HEK293 (cell line): ENCODE results near the gene KDM3B.

ENCODE experiments used
- GLI2 ChIP-seq: fragments of 450-650 bp; formaldehyde crosslinking; IDR thresholded peaks from 2 replicates; pipeline ENCODE4; 2017; ENCODE audit warnings: missing biosample characterization, missing genetic modification characterization, low read depth, borderline replicate concordance
- KLF7 ChIP-seq: fragments of 450-650 bp; formaldehyde crosslinking; IDR thresholded peaks from 2 replicates; pipeline ENCODE4 v1.5.1; 2016; ENCODE audit warnings: missing biosample characterization, missing genetic modification characterization, borderline replicate concordance
- TCF7L2 ChIP-seq: IDR thresholded peaks from 2 replicates; pipeline ENCODE4 v1.6.1; 2011; ENCODE audit warnings: low read depth, mild to moderate bottlenecking, inconsistent platforms, low read length, moderate library complexity, borderline replicate concordance
- TRIM28 ChIP-seq: IDR thresholded peaks from 2 replicates; pipeline ENCODE4 v1.6.1; 2011; ENCODE audit warnings: low read length, control low read depth, borderline replicate concordance
- ZBTB20 ChIP-seq: fragments of 450-650 bp; formaldehyde crosslinking; IDR thresholded peaks from 2 replicates; pipeline ENCODE4 v1.5.1; 2016; ENCODE audit warnings: missing biosample characterization, missing genetic modification characterization
- ZBTB48 ChIP-seq: fragments of 450-650 bp; formaldehyde crosslinking; IDR thresholded peaks from 2 replicates; pipeline ENCODE4 v1.5.1; 2016; ENCODE audit warnings: missing biosample characterization, missing genetic modification characterization
- ZBTB8A ChIP-seq: fragments of 450-650 bp; formaldehyde crosslinking; IDR thresholded peaks from 2 replicates; pipeline ENCODE4 v1.5.1; 2016; ENCODE audit warnings: missing biosample characterization, missing genetic modification characterization
- ZNF341 ChIP-seq: fragments of 450-650 bp; formaldehyde crosslinking; IDR thresholded peaks from 2 replicates; pipeline ENCODE4; 2016; ENCODE audit warnings: low read depth, missing biosample characterization, missing genetic modification characterization
- ZNF596 ChIP-seq: fragments of 450-650 bp; IDR thresholded peaks from 2 replicates; pipeline ENCODE4 v1.5.0; 2018; ENCODE audit warnings: missing biosample characterization, mild to moderate bottlenecking, missing genetic modification characterization, moderate library complexity
- ZNF600 ChIP-seq: fragments of 450-650 bp; formaldehyde crosslinking; IDR thresholded peaks from 2 replicates; pipeline ENCODE4 v1.5.1; 2016; ENCODE audit warnings: missing biosample characterization, missing genetic modification characterization
- ZNF677 ChIP-seq: fragments of 450-650 bp; IDR thresholded peaks from 2 replicates; pipeline ENCODE4 v1.5.0; 2018; ENCODE audit warnings: missing biosample characterization, mild to moderate bottlenecking, missing genetic modification characterization, moderate library complexity
- ZNF76 ChIP-seq: fragments of 450-650 bp; formaldehyde crosslinking; IDR thresholded peaks from 2 replicates; pipeline ENCODE4; 2016; ENCODE audit warnings: low read depth, missing biosample characterization, missing genetic modification characterization, borderline replicate concordance
- ZNF792 ChIP-seq: fragments of 450-650 bp; formaldehyde crosslinking; IDR thresholded peaks from 2 replicates; pipeline ENCODE4 v1.5.1; 2016; ENCODE audit warnings: missing biosample characterization, missing genetic modification characterization
- TF ChIP-seq, protein P1 (sequence below): fragments of 450-650 bp; formaldehyde crosslinking; IDR thresholded peaks from 2 replicates; pipeline ENCODE4 v1.5.1; 2016; ENCODE audit warnings: missing biosample characterization, missing genetic modification characterization
- TF ChIP-seq, protein P2 (sequence below): fragments of 450-650 bp; formaldehyde crosslinking; IDR thresholded peaks from 2 replicates; pipeline ENCODE4 v1.5.1; 2016; ENCODE audit warnings: missing biosample characterization, missing genetic modification characterization
- TF ChIP-seq, protein P3 (sequence below): fragments of 450-650 bp; formaldehyde crosslinking; IDR thresholded peaks from 2 replicates; pipeline ENCODE4 v1.5.1; 2016; ENCODE audit warnings: missing biosample characterization, missing genetic modification characterization
- TF ChIP-seq, protein P4 (sequence below): fragments of 450-650 bp; formaldehyde crosslinking; IDR thresholded peaks from 2 replicates; pipeline ENCODE4 v1.5.1; 2016; ENCODE audit warnings: missing biosample characterization, missing genetic modification characterization
- TF ChIP-seq, protein P5 (sequence below): fragments of 450-650 bp; formaldehyde crosslinking; IDR thresholded peaks from 2 replicates; pipeline ENCODE4 v1.5.1; 2016; ENCODE audit warnings: missing biosample characterization, missing genetic modification characterization, borderline replicate concordance
- TF ChIP-seq, protein P6 (sequence below): fragments of 450-650 bp; formaldehyde crosslinking; IDR thresholded peaks from 2 replicates; pipeline ENCODE4 v1.5.1; 2016; ENCODE audit warnings: missing biosample characterization, missing genetic modification characterization, borderline replicate concordance
- TF ChIP-seq, protein P7 (sequence below): fragments of 450-650 bp; formaldehyde crosslinking; IDR thresholded peaks from 2 replicates; pipeline ENCODE4; 2016; ENCODE audit warnings: missing biosample characterization, missing genetic modification characterization

KDM3B gene

DNA sequence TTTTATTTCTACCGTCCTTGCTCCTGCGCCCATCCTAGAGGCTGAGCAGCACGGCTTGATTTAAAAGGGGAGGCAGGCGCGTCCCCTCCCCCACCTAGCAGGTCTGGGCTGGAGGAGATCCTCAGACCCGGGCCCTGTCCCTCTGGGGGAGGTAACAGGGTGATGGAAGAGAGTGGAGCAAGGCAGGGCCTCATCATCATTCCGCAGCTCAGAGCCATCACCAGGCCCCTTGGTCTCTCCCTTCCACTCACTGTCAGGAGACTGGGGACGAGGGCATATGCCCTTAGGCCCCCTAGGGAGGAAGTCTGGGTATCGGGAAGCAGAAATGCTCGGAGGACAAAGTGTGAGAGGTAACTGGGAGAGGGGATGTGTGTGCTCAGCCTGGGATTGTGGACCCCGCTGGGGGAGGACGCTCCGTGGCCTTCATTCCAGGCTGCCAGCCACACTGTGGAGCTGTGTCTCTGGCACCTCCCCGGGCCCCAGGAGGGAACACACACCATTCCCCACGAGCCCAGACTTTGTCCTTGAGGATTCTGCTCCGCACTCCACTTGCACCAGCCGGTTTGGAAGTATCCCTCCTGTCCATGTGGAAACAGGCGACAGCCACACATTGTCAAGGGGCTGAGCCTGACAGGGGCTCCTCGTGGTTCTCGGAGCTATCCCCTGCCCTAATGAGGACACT, 87.1 kb downstream of the KDM3B start (continued):
- peak; percentile 53 for TF ChIP-seq ZNF341
- TF ChIP-seq ZBTB8A (tag by site-specific recombination) = peak; percentile 41
- no peak for TF ChIP-seq ZNF792 (tag by site-specific recombination)
- peak; percentile 92 for TF ChIP-seq ZBTB20
- TF ChIP-seq, protein P1, sequence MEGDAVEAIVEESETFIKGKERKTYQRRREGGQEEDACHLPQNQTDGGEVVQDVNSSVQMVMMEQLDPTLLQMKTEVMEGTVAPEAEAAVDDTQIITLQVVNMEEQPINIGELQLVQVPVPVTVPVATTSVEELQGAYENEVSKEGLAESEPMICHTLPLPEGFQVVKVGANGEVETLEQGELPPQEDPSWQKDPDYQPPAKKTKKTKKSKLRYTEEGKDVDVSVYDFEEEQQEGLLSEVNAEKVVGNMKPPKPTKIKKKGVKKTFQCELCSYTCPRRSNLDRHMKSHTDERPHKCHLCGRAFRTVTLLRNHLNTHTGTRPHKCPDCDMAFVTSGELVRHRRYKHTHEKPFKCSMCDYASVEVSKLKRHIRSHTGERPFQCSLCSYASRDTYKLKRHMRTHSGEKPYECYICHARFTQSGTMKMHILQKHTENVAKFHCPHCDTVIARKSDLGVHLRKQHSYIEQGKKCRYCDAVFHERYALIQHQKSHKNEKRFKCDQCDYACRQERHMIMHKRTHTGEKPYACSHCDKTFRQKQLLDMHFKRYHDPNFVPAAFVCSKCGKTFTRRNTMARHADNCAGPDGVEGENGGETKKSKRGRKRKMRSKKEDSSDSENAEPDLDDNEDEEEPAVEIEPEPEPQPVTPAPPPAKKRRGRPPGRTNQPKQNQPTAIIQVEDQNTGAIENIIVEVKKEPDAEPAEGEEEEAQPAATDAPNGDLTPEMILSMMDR = peak; percentile 24; the same call in 1 of the 2 replicates
- TF ChIP-seq, protein P2, sequence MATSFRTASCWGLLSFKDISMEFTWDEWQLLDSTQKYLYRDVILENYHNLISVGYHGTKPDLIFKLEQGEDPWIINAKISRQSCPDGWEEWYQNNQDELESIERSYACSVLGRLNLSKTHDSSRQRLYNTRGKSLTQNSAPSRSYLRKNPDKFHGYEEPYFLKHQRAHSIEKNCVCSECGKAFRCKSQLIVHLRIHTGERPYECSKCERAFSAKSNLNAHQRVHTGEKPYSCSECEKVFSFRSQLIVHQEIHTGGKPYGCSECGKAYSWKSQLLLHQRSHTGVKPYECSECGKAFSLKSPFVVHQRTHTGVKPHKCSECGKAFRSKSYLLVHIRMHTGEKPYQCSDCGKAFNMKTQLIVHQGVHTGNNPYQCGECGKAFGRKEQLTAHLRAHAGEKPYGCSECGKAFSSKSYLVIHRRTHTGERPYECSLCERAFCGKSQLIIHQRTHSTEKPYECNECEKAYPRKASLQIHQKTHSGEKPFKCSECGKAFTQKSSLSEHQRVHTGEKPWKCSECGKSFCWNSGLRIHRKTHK (tag by site-specific recombination) = no peak
- peak; percentile 77 for TF ChIP-seq ZNF600 (tag by site-specific recombination)
- TF ChIP-seq, protein P3, sequence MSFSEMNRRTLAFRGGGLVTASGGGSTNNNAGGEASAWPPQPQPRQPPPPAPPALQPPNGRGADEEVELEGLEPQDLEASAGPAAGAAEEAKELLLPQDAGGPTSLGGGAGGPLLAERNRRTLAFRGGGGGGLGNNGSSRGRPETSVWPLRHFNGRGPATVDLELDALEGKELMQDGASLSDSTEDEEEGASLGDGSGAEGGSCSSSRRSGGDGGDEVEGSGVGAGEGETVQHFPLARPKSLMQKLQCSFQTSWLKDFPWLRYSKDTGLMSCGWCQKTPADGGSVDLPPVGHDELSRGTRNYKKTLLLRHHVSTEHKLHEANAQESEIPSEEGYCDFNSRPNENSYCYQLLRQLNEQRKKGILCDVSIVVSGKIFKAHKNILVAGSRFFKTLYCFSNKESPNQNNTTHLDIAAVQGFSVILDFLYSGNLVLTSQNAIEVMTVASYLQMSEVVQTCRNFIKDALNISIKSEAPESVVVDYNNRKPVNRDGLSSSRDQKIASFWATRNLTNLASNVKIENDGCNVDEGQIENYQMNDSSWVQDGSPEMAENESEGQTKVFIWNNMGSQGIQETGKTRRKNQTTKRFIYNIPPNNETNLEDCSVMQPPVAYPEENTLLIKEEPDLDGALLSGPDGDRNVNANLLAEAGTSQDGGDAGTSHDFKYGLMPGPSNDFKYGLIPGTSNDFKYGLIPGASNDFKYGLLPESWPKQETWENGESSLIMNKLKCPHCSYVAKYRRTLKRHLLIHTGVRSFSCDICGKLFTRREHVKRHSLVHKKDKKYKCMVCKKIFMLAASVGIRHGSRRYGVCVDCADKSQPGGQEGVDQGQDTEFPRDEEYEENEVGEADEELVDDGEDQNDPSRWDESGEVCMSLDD (tag by site-specific recombination) = no peak
- TF ChIP-seq TCF7L2 = no peak
- peak; percentile 30; the same call in 1 of the 2 replicates for TF ChIP-seq TRIM28
- no peak for TF ChIP-seq ZNF596
- TF ChIP-seq, protein P4, sequence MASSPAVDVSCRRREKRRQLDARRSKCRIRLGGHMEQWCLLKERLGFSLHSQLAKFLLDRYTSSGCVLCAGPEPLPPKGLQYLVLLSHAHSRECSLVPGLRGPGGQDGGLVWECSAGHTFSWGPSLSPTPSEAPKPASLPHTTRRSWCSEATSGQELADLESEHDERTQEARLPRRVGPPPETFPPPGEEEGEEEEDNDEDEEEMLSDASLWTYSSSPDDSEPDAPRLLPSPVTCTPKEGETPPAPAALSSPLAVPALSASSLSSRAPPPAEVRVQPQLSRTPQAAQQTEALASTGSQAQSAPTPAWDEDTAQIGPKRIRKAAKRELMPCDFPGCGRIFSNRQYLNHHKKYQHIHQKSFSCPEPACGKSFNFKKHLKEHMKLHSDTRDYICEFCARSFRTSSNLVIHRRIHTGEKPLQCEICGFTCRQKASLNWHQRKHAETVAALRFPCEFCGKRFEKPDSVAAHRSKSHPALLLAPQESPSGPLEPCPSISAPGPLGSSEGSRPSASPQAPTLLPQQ = peak; percentile 89
- no peak for TF ChIP-seq ZNF677 (tag by site-specific recombination)
- TF ChIP-seq, protein P5, sequence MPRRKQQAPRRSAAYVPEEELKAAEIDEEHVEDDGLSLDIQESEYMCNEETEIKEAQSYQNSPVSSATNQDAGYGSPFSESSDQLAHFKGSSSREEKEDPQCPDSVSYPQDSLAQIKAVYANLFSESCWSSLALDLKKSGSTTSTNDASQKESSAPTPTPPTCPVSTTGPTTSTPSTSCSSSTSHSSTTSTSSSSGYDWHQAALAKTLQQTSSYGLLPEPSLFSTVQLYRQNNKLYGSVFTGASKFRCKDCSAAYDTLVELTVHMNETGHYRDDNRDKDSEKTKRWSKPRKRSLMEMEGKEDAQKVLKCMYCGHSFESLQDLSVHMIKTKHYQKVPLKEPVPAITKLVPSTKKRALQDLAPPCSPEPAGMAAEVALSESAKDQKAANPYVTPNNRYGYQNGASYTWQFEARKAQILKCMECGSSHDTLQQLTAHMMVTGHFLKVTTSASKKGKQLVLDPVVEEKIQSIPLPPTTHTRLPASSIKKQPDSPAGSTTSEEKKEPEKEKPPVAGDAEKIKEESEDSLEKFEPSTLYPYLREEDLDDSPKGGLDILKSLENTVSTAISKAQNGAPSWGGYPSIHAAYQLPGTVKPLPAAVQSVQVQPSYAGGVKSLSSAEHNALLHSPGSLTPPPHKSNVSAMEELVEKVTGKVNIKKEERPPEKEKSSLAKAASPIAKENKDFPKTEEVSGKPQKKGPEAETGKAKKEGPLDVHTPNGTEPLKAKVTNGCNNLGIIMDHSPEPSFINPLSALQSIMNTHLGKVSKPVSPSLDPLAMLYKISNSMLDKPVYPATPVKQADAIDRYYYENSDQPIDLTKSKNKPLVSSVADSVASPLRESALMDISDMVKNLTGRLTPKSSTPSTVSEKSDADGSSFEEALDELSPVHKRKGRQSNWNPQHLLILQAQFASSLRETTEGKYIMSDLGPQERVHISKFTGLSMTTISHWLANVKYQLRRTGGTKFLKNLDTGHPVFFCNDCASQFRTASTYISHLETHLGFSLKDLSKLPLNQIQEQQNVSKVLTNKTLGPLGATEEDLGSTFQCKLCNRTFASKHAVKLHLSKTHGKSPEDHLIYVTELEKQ (tag by site-specific recombination) = no peak
- no peak for TF ChIP-seq KLF7 (tag by site-specific recombination)
- TF ChIP-seq ZNF76 (tag by site-specific recombination) = 0 out of 2 replicates have a peak, but pooled peaks have one; percentile 33
- peak; percentile 74 for TF ChIP-seq ZBTB48 (tag by site-specific recombination)
- no peak for TF ChIP-seq GLI2 (tag by site-specific recombination)
- TF ChIP-seq, protein P6, sequence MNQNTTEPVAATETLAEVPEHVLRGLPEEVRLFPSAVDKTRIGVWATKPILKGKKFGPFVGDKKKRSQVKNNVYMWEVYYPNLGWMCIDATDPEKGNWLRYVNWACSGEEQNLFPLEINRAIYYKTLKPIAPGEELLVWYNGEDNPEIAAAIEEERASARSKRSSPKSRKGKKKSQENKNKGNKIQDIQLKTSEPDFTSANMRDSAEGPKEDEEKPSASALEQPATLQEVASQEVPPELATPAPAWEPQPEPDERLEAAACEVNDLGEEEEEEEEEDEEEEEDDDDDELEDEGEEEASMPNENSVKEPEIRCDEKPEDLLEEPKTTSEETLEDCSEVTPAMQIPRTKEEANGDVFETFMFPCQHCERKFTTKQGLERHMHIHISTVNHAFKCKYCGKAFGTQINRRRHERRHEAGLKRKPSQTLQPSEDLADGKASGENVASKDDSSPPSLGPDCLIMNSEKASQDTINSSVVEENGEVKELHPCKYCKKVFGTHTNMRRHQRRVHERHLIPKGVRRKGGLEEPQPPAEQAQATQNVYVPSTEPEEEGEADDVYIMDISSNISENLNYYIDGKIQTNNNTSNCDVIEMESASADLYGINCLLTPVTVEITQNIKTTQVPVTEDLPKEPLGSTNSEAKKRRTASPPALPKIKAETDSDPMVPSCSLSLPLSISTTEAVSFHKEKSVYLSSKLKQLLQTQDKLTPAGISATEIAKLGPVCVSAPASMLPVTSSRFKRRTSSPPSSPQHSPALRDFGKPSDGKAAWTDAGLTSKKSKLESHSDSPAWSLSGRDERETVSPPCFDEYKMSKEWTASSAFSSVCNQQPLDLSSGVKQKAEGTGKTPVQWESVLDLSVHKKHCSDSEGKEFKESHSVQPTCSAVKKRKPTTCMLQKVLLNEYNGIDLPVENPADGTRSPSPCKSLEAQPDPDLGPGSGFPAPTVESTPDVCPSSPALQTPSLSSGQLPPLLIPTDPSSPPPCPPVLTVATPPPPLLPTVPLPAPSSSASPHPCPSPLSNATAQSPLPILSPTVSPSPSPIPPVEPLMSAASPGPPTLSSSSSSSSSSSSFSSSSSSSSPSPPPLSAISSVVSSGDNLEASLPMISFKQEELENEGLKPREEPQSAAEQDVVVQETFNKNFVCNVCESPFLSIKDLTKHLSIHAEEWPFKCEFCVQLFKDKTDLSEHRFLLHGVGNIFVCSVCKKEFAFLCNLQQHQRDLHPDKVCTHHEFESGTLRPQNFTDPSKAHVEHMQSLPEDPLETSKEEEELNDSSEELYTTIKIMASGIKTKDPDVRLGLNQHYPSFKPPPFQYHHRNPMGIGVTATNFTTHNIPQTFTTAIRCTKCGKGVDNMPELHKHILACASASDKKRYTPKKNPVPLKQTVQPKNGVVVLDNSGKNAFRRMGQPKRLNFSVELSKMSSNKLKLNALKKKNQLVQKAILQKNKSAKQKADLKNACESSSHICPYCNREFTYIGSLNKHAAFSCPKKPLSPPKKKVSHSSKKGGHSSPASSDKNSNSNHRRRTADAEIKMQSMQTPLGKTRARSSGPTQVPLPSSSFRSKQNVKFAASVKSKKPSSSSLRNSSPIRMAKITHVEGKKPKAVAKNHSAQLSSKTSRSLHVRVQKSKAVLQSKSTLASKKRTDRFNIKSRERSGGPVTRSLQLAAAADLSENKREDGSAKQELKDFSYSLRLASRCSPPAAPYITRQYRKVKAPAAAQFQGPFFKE = no peak
- TF ChIP-seq, protein P7, sequence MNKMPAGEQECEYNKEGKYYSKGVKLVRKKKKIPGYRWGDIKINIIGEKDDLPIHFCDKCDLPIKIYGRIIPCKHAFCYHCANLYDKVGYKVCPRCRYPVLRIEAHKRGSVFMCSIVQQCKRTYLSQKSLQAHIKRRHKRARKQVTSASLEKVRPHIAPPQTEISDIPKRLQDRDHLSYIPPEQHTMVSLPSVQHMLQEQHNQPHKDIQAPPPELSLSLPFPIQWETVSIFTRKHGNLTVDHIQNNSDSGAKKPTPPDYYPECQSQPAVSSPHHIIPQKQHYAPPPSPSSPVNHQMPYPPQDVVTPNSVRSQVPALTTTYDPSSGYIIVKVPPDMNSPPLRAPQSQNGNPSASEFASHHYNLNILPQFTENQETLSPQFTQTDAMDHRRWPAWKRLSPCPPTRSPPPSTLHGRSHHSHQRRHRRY = no peak
